MM.1S (cell line): ENCODE results near the gene FGD6.

Source experiments
- DNase-seq: peaks from one replicate; pipeline ENCODE4 v3.0.0-alpha.2; 2015
- H2AFZ ChIP-seq: fragments of 300-600 bp; sonication (generic); 2 replicates; pipeline ENCODE4 v1.6.0; 2016; ENCODE audit warnings: antibody characterized with exemption, low read length
- H3F3A ChIP-seq: fragments of 300-600 bp; sonication (generic); 2 replicates; pipeline ENCODE4 v1.6.1; 2016; ENCODE audit warnings: mild to moderate bottlenecking, antibody characterized with exemption, low read length, moderate library complexity, mixed read lengths; ENCODE audit not compliant: insufficient read depth
- H3K27ac ChIP-seq: fragments of 300-600 bp; sonication (generic); 2 replicates; pipeline ENCODE4 v1.5.1; 2016; ENCODE audit warnings: mild to moderate bottlenecking, low read length
- H3K27me3 ChIP-seq: fragments of 300-600 bp; sonication (generic); replicated peaks from 2 replicates; pipeline ENCODE4 v1.6.0; 2016; ENCODE audit warnings: low read length; ENCODE audit not compliant: insufficient read depth
- H3K36me3 ChIP-seq: fragments of 300-600 bp; sonication (generic); replicated peaks from 2 replicates; pipeline ENCODE4 v1.6.1; 2016; ENCODE audit warnings: mild to moderate bottlenecking, low read length, mixed read lengths; ENCODE audit not compliant: insufficient read depth
- H3K4me1 ChIP-seq: fragments of 300-600 bp; sonication (generic); 2 replicates; pipeline ENCODE4 v1.6.1; 2016; ENCODE audit warnings: low read length, mixed read lengths
- H3K4me2 ChIP-seq: fragments of 300-600 bp; sonication (generic); 2 replicates; pipeline ENCODE4 v1.6.0; 2016; ENCODE audit warnings: low read depth, low read length
- H3K4me3 ChIP-seq: fragments of 300-600 bp; sonication (generic); 2 replicates; pipeline ENCODE4 v1.5.1; 2016; ENCODE audit warnings: low read length, mixed read lengths
- H3K79me2 ChIP-seq: fragments of 300-600 bp; sonication (generic); 2 replicates; pipeline ENCODE4 v1.6.1; 2016; ENCODE audit warnings: mixed run types, low read length, mixed read lengths
- H3K9ac ChIP-seq: fragments of 300-600 bp; sonication (generic); 2 replicates; pipeline ENCODE4 v1.6.1; 2016; ENCODE audit warnings: low read length, mixed read lengths
- H3K9me2 ChIP-seq: fragments of 300-600 bp; sonication (generic); replicated peaks from 2 replicates; pipeline ENCODE4 v1.6.1; 2016; ENCODE audit warnings: mild to moderate bottlenecking, low read length, mixed read lengths; ENCODE audit not compliant: insufficient read depth
- H3K9me3 ChIP-seq: fragments of 300-600 bp; sonication (generic); replicated peaks from 2 replicates; pipeline ENCODE4 v1.6.1; 2016; ENCODE audit warnings: mild to moderate bottlenecking, low read length, mixed read lengths; ENCODE audit not compliant: insufficient read depth
- H4K20me1 ChIP-seq: fragments of 300-600 bp; sonication (generic); 2 replicates; pipeline ENCODE4 v1.6.1; 2016; ENCODE audit warnings: mild to moderate bottlenecking, low read length, moderate library complexity, mixed read lengths; ENCODE audit not compliant: insufficient read depth
- EZH2 ChIP-seq: fragments of 300-600 bp; sonication (generic); optimal IDR thresholded peaks from 2 replicates; pipeline ENCODE3; 2017; ENCODE audit warnings: low read depth, mild to moderate bottlenecking, antibody characterized with exemption, low read length, mixed read lengths
- EZH2phosphoT487 ChIP-seq: fragments of 300-600 bp; sonication (generic); IDR thresholded peaks from 2 replicates; pipeline ENCODE4 v1.6.1; 2018; ENCODE audit warnings: antibody characterized with exemption, low read length
- TF ChIP-seq, protein P1 (sequence below): fragments of 300-600 bp; sonication (generic); IDR thresholded peaks from 2 replicates; pipeline ENCODE4 v1.5.1; 2016; ENCODE audit warnings: antibody characterized with exemption, low read length, mixed read lengths

Gene FGD6

DNA sequence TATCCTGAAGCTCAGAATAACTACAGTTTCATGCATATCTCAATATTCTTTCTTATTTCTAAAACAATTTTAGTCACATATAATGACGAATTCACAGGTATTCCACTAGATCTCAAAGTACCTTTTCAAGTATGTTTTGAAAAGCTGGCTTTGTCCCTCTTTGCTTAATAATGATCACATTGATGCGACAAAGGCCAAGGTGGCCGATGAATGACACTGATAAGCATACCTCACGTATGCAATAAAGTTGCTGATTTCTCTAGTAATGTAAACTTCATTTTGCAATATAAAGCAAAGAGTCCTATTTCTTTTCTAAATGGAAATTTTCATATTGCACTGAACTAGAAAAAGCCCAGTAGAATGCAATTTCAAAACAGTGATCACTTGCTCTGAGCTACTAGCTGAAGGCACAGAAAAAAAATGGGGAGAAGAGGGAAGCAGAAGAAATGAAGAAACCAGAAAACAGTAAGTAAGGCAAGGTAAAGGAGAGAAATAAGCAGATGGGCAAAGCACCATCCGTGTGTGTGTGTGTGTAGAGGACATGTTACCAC, 29.3 kb downstream of the FGD6 start:
- DNase-seq, result no peak
- Histone ChIP-seq H3K79me2 (no peaks in the 10 kb centered on the region), H2AFZ (no peak overlapping the region), H3F3A (no peaks in the 10 kb centered on the region), H3K4me3 (no peak overlapping the region), H3K27ac (no peak overlapping the region), H3K4me2 (no peak overlapping the region), H3K9ac (no peak overlapping the region), H4K20me1 (no peaks in the 10 kb centered on the region), H3K27me3 (no peaks in the 10 kb centered on the region), H3K36me3 (no peaks in the 10 kb centered on the region), H3K9me3 (no peaks in the 10 kb centered on the region), H3K9me2 (no peaks in the 10 kb centered on the region), H3K4me1 (no peaks in the 10 kb centered on the region)
- TF ChIP-seq, protein P1, sequence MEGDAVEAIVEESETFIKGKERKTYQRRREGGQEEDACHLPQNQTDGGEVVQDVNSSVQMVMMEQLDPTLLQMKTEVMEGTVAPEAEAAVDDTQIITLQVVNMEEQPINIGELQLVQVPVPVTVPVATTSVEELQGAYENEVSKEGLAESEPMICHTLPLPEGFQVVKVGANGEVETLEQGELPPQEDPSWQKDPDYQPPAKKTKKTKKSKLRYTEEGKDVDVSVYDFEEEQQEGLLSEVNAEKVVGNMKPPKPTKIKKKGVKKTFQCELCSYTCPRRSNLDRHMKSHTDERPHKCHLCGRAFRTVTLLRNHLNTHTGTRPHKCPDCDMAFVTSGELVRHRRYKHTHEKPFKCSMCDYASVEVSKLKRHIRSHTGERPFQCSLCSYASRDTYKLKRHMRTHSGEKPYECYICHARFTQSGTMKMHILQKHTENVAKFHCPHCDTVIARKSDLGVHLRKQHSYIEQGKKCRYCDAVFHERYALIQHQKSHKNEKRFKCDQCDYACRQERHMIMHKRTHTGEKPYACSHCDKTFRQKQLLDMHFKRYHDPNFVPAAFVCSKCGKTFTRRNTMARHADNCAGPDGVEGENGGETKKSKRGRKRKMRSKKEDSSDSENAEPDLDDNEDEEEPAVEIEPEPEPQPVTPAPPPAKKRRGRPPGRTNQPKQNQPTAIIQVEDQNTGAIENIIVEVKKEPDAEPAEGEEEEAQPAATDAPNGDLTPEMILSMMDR, result no peak
- no peak for TF ChIP-seq EZH2
- TF ChIP-seq EZH2phosphoT487, result no peak

DNA sequence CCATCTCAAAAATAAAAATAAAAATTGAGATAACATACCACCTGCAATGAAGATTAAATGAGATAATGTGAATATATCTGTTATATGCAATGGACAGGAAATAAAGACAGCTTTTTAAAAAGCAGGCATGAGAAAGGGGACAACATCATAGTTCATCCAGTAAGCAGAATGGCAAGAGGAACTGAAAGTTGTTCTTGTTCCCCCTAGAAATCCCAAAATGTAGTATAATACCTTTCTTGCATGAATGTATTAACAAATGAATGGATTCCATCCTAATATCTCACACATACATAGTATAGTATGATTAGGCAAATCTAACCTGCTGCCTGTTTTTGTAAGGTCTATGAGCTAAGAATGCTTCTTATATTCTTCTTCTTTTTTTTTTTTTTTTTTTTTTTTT, 31.4 kb downstream of the FGD6 start:
- no peaks in the 10 kb centered on the region for H3K36me3 ChIP-seq

DNA sequence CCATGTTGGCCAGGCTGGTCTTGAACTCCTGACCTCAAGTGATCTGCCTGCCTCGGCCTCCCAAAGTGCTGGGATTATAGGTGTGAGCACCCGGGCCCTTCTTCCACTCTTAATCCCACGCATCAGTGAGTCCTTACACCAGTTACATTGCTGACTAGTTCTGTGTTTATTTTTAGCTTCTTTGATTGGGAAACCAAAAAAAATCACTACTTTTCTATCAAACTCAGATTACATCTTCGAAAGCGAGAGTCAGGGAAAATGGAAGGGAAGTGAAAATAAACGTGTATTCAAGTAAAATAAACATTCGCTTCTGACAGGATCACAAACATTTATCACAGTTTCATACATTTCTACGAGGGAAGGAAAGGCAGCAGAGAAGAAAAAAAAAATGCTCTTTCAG, 32.2 kb downstream of the FGD6 start:
- no peaks in the 10 kb centered on the region for H3K9me2 ChIP-seq
- no peak overlapping the region for H3K4me3 ChIP-seq
- no peak for DNase-seq
- H3F3A ChIP-seq, result no peaks in the 10 kb centered on the region
- H3K36me3 ChIP-seq, result no peaks in the 10 kb centered on the region
- no peaks in the 10 kb centered on the region for H3K4me1 ChIP-seq
- no peaks in the 10 kb centered on the region for H3K79me2 ChIP-seq
- H3K27me3 ChIP-seq, result no peaks in the 10 kb centered on the region
- no peaks in the 10 kb centered on the region for H4K20me1 ChIP-seq
- no peaks in the 10 kb centered on the region for H3K9me3 ChIP-seq
- no peak overlapping the region for H3K27ac ChIP-seq
- H3K4me2 ChIP-seq, result no peak overlapping the region
- no peak overlapping the region for H2AFZ ChIP-seq
- no peak overlapping the region for H3K9ac ChIP-seq
- no peak for TF ChIP-seq EZH2
- TF ChIP-seq, protein P1, result no peak
- TF ChIP-seq EZH2phosphoT487, result no peak

More for the DNA sequence above, 31.4 kb downstream of the FGD6 start:
- Histone ChIP-seq H3K4me3 (no peak overlapping the region), H3F3A (no peaks in the 10 kb centered on the region), H3K9ac (no peak overlapping the region), H3K9me3 (no peaks in the 10 kb centered on the region), H3K27ac (no peak overlapping the region), H3K79me2 (no peaks in the 10 kb centered on the region), H3K9me2 (no peaks in the 10 kb centered on the region), H3K27me3 (no peaks in the 10 kb centered on the region), H3K4me2 (no peak overlapping the region), H3K4me1 (no peaks in the 10 kb centered on the region), H4K20me1 (no peaks in the 10 kb centered on the region), H2AFZ (no peak overlapping the region)
- no peak for DNase-seq
- TF ChIP-seq EZH2 (no peak), EZH2phosphoT487 (no peak)
- TF ChIP-seq, protein P1, result no peak
